ENCODE results near the gene GLIS2.

GLIS2 gene

DNA sequence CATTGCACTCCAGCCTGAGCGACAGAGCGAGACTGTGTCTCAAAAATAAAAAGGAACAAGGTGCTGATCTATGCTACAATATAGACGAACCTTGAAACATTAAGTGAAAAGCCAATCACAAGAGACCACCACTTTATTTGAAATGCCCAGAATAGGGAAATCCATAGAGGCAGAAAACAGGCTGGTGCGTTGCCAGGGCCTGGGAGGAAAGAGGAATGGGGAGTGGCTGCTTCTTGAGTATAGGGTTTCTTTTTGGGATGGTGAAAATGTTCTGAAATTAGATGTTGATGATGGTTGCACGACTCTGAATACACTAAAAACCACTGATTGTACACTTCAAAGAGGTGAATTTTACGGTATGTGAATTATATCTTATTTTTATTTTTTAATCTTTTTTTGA is 20.3 kb upstream of the GLIS2 start:
- H3K27me3 ChIP-seq (ENCODE audit: insufficient read depth, low read length, poor library complexity, severe bottlenecking) = no peaks in the 10 kb centered on the region
- H3F3A ChIP-seq (ENCODE audit: low read depth) = no peaks in the 10 kb centered on the region
- no peak overlapping the region for H2AFZ ChIP-seq (ENCODE audit: low read length)
- H3K9ac ChIP-seq (ENCODE audit: low read depth, low read length, poor library complexity, severe bottlenecking) = no peak overlapping the region
- no peak overlapping the region for H3K4me3 ChIP-seq (ENCODE audit: low read length, poor library complexity, severe bottlenecking)
- no peaks in the 10 kb centered on the region for H4K20me1 ChIP-seq (ENCODE audit: insufficient read depth, low read length, poor library complexity, severe bottlenecking)
- H3K9me3 ChIP-seq (ENCODE audit: insufficient read depth, low read depth, low read length) = no peaks in the 10 kb centered on the region
- H3K4me1 ChIP-seq (ENCODE audit: insufficient read depth, low read length, poor library complexity, severe bottlenecking) = no peaks in the 10 kb centered on the region
- H3K4me2 ChIP-seq (ENCODE audit: low read depth, low read length, poor library complexity, severe bottlenecking) = no peak overlapping the region
- no peaks in the 10 kb centered on the region for H3K9me2 ChIP-seq (replicated peaks; ENCODE audit: low read depth, low read length)
- TF ChIP-seq, protein P1, sequence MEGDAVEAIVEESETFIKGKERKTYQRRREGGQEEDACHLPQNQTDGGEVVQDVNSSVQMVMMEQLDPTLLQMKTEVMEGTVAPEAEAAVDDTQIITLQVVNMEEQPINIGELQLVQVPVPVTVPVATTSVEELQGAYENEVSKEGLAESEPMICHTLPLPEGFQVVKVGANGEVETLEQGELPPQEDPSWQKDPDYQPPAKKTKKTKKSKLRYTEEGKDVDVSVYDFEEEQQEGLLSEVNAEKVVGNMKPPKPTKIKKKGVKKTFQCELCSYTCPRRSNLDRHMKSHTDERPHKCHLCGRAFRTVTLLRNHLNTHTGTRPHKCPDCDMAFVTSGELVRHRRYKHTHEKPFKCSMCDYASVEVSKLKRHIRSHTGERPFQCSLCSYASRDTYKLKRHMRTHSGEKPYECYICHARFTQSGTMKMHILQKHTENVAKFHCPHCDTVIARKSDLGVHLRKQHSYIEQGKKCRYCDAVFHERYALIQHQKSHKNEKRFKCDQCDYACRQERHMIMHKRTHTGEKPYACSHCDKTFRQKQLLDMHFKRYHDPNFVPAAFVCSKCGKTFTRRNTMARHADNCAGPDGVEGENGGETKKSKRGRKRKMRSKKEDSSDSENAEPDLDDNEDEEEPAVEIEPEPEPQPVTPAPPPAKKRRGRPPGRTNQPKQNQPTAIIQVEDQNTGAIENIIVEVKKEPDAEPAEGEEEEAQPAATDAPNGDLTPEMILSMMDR (conservative IDR thresholded peaks at IDR 0.05; ENCODE audit: low read length) = no peak
- no peak for TF ChIP-seq EZH2phosphoT487 (IDR thresholded peaks at IDR 0.05; ENCODE audit: borderline replicate concordance)
- no peaks in the 10 kb centered on the region for H3K79me2 ChIP-seq (ENCODE audit: insufficient read depth, low read length)
- H3K36me3 ChIP-seq (ENCODE audit: insufficient read depth, low read length) = no peaks in the 10 kb centered on the region

DNA sequence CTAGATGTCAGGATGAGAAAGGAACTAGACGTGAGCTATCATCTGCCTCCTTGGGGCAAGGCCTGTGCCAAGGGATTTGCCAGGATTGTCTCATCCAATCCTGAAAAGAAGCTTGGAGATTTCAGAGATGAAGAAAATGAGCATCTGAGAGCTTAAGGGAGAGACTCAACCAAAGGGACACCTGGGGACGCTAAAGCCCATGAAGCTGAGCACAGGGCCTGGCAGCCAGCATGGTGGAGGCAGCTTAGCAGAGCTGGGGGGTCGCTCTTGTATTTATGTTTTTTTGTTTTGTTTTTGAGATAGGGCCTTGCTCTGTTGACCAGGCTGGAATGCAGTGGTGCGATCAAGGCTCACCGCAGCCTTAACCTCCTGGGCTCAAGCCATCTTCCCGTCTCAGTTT is 18.4 kb upstream of the GLIS2 start:
- no peak for TF ChIP-seq EZH2phosphoT487 (IDR thresholded peaks at IDR 0.05; ENCODE audit: borderline replicate concordance)
- TF ChIP-seq, protein P1 (conservative IDR thresholded peaks at IDR 0.05; ENCODE audit: low read length) = no peak

DNA sequence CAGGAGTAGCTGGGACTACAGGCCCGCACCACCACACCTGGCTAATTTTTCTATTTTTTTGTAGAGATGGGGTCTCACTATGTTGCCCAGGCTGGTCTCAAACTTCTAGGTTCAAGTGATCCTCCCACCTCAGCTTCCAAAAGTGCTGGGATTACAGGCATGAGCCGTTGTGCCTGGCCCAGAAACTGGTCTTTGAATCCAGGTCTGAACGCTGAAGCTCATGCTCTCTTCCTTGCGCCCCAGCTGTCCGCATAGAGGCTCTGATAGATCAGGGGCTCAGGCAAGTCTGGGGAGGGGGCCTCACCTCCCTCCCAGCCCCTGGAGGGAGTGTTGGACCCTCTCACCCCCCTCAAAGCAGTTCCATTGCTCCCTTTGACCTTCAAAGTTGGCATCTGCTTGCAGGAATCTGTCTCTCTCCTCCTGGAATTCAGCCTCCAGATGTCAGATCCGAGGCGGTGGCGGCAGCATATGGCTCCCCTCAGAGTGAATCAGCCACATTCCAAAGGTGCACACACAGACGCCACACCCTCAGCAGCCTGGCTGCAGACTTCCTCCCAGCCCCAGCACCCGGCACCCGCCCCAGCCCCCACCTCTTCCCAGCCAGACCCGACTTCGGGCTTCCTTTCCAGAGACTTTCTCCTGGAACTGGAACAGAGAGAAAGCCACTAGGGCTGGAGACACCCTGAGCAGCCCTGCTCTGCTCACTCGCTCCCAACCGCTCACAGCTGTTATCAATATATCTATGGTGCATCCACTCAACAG is 16.9 kb upstream of the GLIS2 start:
- Histone ChIP-seq H3K9ac (ENCODE audit: low read depth, low read length, poor library complexity, severe bottlenecking) (no peak overlapping the region), H3F3A (ENCODE audit: low read depth) (no peaks in the 10 kb centered on the region), H3K27me3 (ENCODE audit: insufficient read depth, low read length, poor library complexity, severe bottlenecking) (no peaks in the 10 kb centered on the region), H3K4me1 (ENCODE audit: insufficient read depth, low read length, poor library complexity, severe bottlenecking) (no peaks in the 10 kb centered on the region), H3K79me2 (ENCODE audit: insufficient read depth, low read length) (no peaks in the 10 kb centered on the region), H3K4me2 (ENCODE audit: low read depth, low read length, poor library complexity, severe bottlenecking) (no peak overlapping the region), H3K4me3 (ENCODE audit: low read length, poor library complexity, severe bottlenecking) (no peak overlapping the region), H2AFZ (ENCODE audit: low read length) (no peak overlapping the region), H3K9me3 (ENCODE audit: insufficient read depth, low read depth, low read length) (no peaks in the 10 kb centered on the region), H3K9me2 (replicated peaks; ENCODE audit: low read depth, low read length) (no peaks in the 10 kb centered on the region), H4K20me1 (ENCODE audit: insufficient read depth, low read length, poor library complexity, severe bottlenecking) (no peaks in the 10 kb centered on the region), H3K36me3 (ENCODE audit: insufficient read depth, low read length) (no peaks in the 10 kb centered on the region)
- no peak for TF ChIP-seq EZH2phosphoT487 (IDR thresholded peaks at IDR 0.05; ENCODE audit: borderline replicate concordance)
- TF ChIP-seq, protein P1 (conservative IDR thresholded peaks at IDR 0.05; ENCODE audit: low read length) = no peak

More for the DNA sequence above, 18.4 kb upstream of the GLIS2 start:
- Histone ChIP-seq H3K4me2 (ENCODE audit: low read depth, low read length, poor library complexity, severe bottlenecking) (no peak overlapping the region), H3K4me3 (ENCODE audit: low read length, poor library complexity, severe bottlenecking) (no peak overlapping the region), H3K9me3 (ENCODE audit: insufficient read depth, low read depth, low read length) (no peaks in the 10 kb centered on the region), H4K20me1 (ENCODE audit: insufficient read depth, low read length, poor library complexity, severe bottlenecking) (no peaks in the 10 kb centered on the region), H3K9ac (ENCODE audit: low read depth, low read length, poor library complexity, severe bottlenecking) (no peak overlapping the region), H2AFZ (ENCODE audit: low read length) (no peak overlapping the region), H3K36me3 (ENCODE audit: insufficient read depth, low read length) (no peaks in the 10 kb centered on the region), H3K4me1 (ENCODE audit: insufficient read depth, low read length, poor library complexity, severe bottlenecking) (no peaks in the 10 kb centered on the region), H3K79me2 (ENCODE audit: insufficient read depth, low read length) (no peaks in the 10 kb centered on the region), H3K27me3 (ENCODE audit: insufficient read depth, low read length, poor library complexity, severe bottlenecking) (no peaks in the 10 kb centered on the region), H3F3A (ENCODE audit: low read depth) (no peaks in the 10 kb centered on the region), H3K9me2 (replicated peaks; ENCODE audit: low read depth, low read length) (no peaks in the 10 kb centered on the region)

All from Loucy (cell line).